ENCODE measurements around the gene ZAP70. TPM values are rescaled to one million over a fixed set of nuclear protein-coding genes. Genes with fewer than 3 reads are reported as not detected.

ZAP70 gene
- total and polyA plus RNA-seq, 10 of the 15 experiments (the other 5 are each of a cell fraction or from before 2014, with no cell fraction given): 0.18 to 2.9 (median 1.2) TPM; not detected in 1

GRCh38 chr2:97741251-97741650 lies 27.9 kb downstream of the ZAP70 start (continued):
- no peak for TF ChIP-seq IRF3 (IDR thresholded peaks at IDR 0.05)
- no peak for TF ChIP-seq RELB (IDR thresholded peaks at IDR 0.05; ENCODE audit: low read depth)

- H3K27ac ChIP-seq (ENCODE audit: control insufficient read depth, insufficient read depth): no peak overlapping the region
- DNase-seq (ENCODE audit: low read depth, low spot score) (no peak), ATAC-seq (no peak), FAIRE-seq (no peak)
- no peak for TF ChIP-seq PBX3 (IDR thresholded peaks at IDR 0.05; ENCODE audit: insufficient replicate concordance, low read depth, low read length)
- TF ChIP-seq ZBED1 (IDR thresholded peaks at IDR 0.05; ENCODE audit: borderline replicate concordance): no peak
- no peak for TF ChIP-seq CTCF (IDR thresholded peaks at IDR 0.05 in 2 of 3, conservative IDR thresholded peaks at IDR 0.05 in 1 of 3; ENCODE audit: control insufficient read depth in 2 of 3, extremely low read depth in 1 of 3, insufficient read depth in 1 of 3, low read depth in 3 of 3, low read length in 3 of 3)
- no peak overlapping the region for H3K4me3 ChIP-seq
- no peak overlapping the region for H3K9ac ChIP-seq (ENCODE audit: control insufficient read depth, insufficient read depth, low read length)
- no peaks in the 10 kb centered on the region for H3K79me2 ChIP-seq (ENCODE audit: control insufficient read depth, insufficient read depth, low read length)
- no peaks in the 10 kb centered on the region for H3K27me3 ChIP-seq (replicated peaks in 1 of 2; ENCODE audit: control insufficient read depth in 2 of 2, insufficient read depth in 2 of 2, low read length in 1 of 2)
- H3K4me2 ChIP-seq (ENCODE audit: control insufficient read depth, insufficient read depth): no peak overlapping the region
- RAD21 ChIA-PET (ENCODE audit: unreplicated experiment): interaction anchor here (1.1 to 2.7 kb wide), 4 partner anchors 65 to 643 kb away, joined by 3 to 22 read pairs (median 4); no protein-coding TSS in a partner anchor
- in situ Hi-C loops (cut with MboI) (no loop called here), intact Hi-C loops (cut with micrococcal nuclease; ENCODE audit: unreplicated experiment) (loop anchor here (2.0 kb wide), 1 partner anchor 527 kb away; no protein-coding TSS in a partner anchor)
- H3K9me3 ChIP-seq (replicated peaks; ENCODE audit: control insufficient read depth, insufficient read depth, low read length): no peaks in the 10 kb centered on the region
- H3K36me3 ChIP-seq (ENCODE audit: control insufficient read depth in 2 of 2, insufficient read depth in 2 of 2, low read length in 1 of 2): no peaks in the 10 kb centered on the region
- BruUV-seq (replicated peaks): no TSS peak
- SMC1A ChIA-PET (ENCODE audit: uncharacterized antibody, unreplicated experiment): interaction anchor here (0.9 to 2.8 kb wide), 9 partner anchors 9 to 643 kb away, joined by 3 to 17 read pairs (median 4); no protein-coding TSS in a partner anchor
- peaks cover 8% of the 10 kb centered on the region for H3K4me1 ChIP-seq (ENCODE audit: control insufficient read depth, insufficient read depth, low read length)
- POLR2A ChIA-PET: no interaction called here
- CTCF ChIA-PET: interaction anchor here (0.6 to 4.7 kb wide), 23 partner anchors 11 to 670 kb away, joined by 3 to 39 read pairs (median 5); no protein-coding TSS in a partner anchor
- 68% methylated on average over 4 of the region's 4 CpGs for WGBS (ENCODE audit: insufficient coverage, insufficient replicate concordance, low lambda C conversion rate, missing lambda C conversion rate)
- no peaks in the 10 kb centered on the region for H4K20me1 ChIP-seq (ENCODE audit: control insufficient read depth, insufficient read depth)
- no peak overlapping the region for H2AFZ ChIP-seq (ENCODE audit: control insufficient read depth, low read depth, low read length)
Measured at GRCh38 chr2:97741686-97742085, 28.3 kb downstream of the ZAP70 start.
